Skeletal muscle satellite cell (primary cell): Measurements from ENCODE around the gene PACSIN3.

Experiments
- H3K27me3 ChIP-seq: 2 replicates; pipeline ENCODE4 v1.7.0; 2013; ENCODE audit warnings: low read length; ENCODE audit not compliant: control insufficient read depth, insufficient read depth
- H3K36me3 ChIP-seq: 2 replicates; pipeline ENCODE4 v1.7.0; 2013; ENCODE audit warnings: mild to moderate bottlenecking, control low read depth, low read length; ENCODE audit not compliant: insufficient read depth
- H3K4me1 ChIP-seq: 2 replicates; pipeline ENCODE4 v1.7.0; 2013; ENCODE audit warnings: low read length; ENCODE audit not compliant: control insufficient read depth, insufficient read depth
- H3K4me2 ChIP-seq: 2 replicates; pipeline ENCODE4 v1.7.0; 2013; ENCODE audit warnings: mild to moderate bottlenecking, low read length
- H3K4me3 ChIP-seq: 2 replicates; pipeline ENCODE4 v1.7.0; 2013; ENCODE audit warnings: low read length
- H3K9ac ChIP-seq: 2 replicates; pipeline ENCODE4 v1.7.0; 2013; ENCODE audit warnings: mild to moderate bottlenecking, low read depth, low read length, moderate library complexity
- H3K9me3 ChIP-seq: replicated peaks from 2 replicates; pipeline ENCODE4 v1.7.0; 2013; ENCODE audit warnings: mild to moderate bottlenecking, control low read depth, low read length

The PACSIN3 gene

GRCh38 chr11:47171061-47171838 lies 15.0 kb downstream of the PACSIN3 start:
- Histone ChIP-seq H3K27me3 (no peaks in the 10 kb centered on the region), H3K4me1 (peaks cover 8% of the 10 kb centered on the region), H3K9me3 (no peaks in the 10 kb centered on the region), H3K4me2 (no peak overlapping the region), H3K4me3 (no peak overlapping the region), H3K9ac (no peak overlapping the region), H3K36me3 (peaks cover 70% of the 10 kb centered on the region)

DNA sequence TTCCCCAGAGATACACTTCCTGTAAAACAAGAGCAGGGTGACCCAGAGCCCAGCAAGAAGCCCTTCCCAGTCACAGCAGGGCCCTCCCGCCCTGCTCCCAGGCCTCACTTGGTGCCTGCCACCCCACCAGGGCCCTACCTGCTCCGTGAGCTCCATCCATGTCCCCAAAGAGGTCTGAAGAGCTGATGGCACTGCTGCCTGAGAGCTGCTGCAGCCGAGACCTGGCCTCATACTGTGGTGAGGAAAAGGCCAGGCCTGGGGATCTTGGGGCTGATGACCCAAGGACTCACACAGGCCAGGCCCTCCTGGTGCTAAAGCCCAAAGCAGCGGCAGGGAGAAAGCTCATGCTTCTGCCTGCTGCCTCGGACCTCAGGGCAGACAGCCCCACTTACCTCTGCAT lies 19.9 kb downstream of the PACSIN3 start:
- Histone ChIP-seq H3K27me3 (no peaks in the 10 kb centered on the region), H3K4me2 (no peak overlapping the region), H3K36me3 (peaks cover 75% of the 10 kb centered on the region), H3K9me3 (no peaks in the 10 kb centered on the region), H3K4me1 (peaks cover 7% of the 10 kb centered on the region), H3K4me3 (no peak overlapping the region), H3K9ac (no peak overlapping the region)

- Histone ChIP-seq H3K4me3 (no peak overlapping the region), H3K4me1 (peaks cover 7% of the 10 kb centered on the region), H3K27me3 (no peaks in the 10 kb centered on the region), H3K36me3 (peaks cover 65% of the 10 kb centered on the region), H3K9ac (no peak overlapping the region), H3K9me3 (no peaks in the 10 kb centered on the region), H3K4me2 (no peak overlapping the region)
Measured at GRCh38 chr11:47165253-47165840, 20.9 kb downstream of the PACSIN3 start.

- Histone ChIP-seq H3K4me1 (peaks cover 7% of the 10 kb centered on the region), H3K4me3 (no peak overlapping the region), H3K27me3 (no peaks in the 10 kb centered on the region), H3K4me2 (no peak overlapping the region), H3K9ac (no peak overlapping the region), H3K9me3 (no peaks in the 10 kb centered on the region), H3K36me3 (peaks cover 57% of the 10 kb centered on the region)
Measured at GRCh38 chr11:47164321-47164720, 21.9 kb downstream of the PACSIN3 start.

DNA sequence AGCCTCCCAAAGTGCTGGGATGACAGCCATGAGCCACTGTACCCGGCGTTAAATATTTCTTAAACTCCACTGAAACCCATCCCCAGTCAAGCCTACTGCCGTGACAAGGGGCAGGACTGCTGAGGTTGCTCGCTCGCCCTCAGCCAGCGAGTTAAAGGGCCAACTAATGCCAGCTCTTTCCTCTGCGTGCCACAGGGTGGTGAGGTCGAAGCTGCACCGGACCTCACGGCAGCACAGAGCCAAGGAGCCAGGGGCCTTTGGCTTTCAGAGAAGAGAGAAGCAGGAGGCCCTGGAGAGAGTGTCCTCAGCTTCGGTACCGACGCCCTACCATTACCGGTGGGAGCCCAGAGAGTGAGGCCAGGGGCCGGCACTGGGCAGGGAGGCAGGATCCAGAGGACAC lies 22.3 kb downstream of the PACSIN3 start:
- no peaks in the 10 kb centered on the region for H3K27me3 ChIP-seq
- H3K4me2 ChIP-seq, result no peak overlapping the region
- no peak overlapping the region for H3K9ac ChIP-seq
- peaks cover 7% of the 10 kb centered on the region for H3K4me1 ChIP-seq
- H3K4me3 ChIP-seq, result no peak overlapping the region
- H3K36me3 ChIP-seq, result peaks cover 55% of the 10 kb centered on the region
- H3K9me3 ChIP-seq, result no peaks in the 10 kb centered on the region

DNA sequence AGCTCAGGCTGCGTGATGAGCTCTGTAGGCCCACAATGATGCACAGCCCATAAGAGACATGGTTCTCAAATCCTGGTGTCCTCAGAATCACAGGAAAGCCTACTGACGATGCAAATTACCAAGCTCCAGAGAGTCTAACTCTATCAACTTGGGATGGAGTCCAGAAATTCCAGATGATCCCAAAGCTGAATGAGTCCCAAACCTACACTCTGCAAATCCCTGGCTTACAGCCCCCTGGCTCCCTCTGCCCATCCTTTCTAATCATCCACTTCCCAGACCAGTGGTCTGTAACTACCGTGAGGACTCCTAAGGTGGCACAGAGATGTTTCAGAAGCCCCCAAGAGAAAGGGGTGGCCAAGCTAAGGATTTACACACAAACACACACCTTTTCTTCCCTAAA lies 23.0 kb downstream of the PACSIN3 start:
- Histone ChIP-seq H3K4me3 (no peak overlapping the region), H3K9ac (no peak overlapping the region), H3K36me3 (peaks cover 52% of the 10 kb centered on the region), H3K27me3 (no peaks in the 10 kb centered on the region), H3K4me2 (no peak overlapping the region), H3K9me3 (no peaks in the 10 kb centered on the region), H3K4me1 (peaks cover 7% of the 10 kb centered on the region)

DNA sequence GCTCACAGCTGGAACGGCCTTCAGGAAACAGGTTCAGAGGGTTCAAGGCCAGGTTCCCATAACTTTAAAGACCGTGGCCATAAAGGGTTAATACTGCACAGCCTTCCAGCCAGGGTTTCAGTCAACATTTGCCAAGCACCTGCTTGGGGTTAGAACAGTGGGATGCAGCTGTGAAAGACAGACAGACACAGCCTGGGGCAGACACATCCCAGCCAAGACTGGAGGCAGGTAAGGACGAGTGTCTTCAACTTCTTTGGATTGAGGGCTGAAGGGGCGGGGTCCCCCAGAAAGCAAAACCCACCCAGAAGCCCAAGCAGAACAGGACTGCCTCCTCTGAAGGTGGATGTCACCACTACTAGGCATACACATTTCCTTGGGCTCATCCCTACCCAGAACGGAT lies 23.8 kb downstream of the PACSIN3 start:
- Histone ChIP-seq H3K36me3 (peaks cover 44% of the 10 kb centered on the region), H3K9me3 (no peaks in the 10 kb centered on the region), H3K4me2 (no peak overlapping the region), H3K4me3 (no peak overlapping the region), H3K4me1 (peaks cover 7% of the 10 kb centered on the region), H3K9ac (no peak overlapping the region), H3K27me3 (no peaks in the 10 kb centered on the region)

DNA sequence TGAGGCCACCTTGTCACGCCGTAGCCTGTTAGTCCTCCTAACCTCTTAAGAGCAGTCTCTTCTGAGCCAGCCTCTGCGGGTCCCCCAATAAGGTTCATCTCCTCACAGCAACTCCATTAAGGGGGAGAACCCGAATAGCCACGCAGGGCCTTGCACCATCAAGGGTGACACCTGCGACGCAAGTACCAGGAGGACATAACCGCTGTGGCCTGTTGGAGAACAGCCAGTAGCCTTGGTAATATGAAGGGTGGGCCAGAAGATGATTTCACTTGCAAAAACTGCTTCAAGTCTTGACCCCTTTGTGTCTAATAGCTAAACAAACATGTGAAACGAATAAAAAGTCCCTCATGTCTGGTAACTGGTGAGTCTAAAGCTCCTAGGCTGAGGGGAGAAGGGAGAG lies 24.3 kb downstream of the PACSIN3 start:
- Histone ChIP-seq H3K9me3 (no peaks in the 10 kb centered on the region), H3K27me3 (no peaks in the 10 kb centered on the region), H3K4me1 (peaks cover 7% of the 10 kb centered on the region), H3K36me3 (peaks cover 39% of the 10 kb centered on the region), H3K4me2 (no peak overlapping the region), H3K4me3 (no peak overlapping the region), H3K9ac (no peak overlapping the region)

DNA sequence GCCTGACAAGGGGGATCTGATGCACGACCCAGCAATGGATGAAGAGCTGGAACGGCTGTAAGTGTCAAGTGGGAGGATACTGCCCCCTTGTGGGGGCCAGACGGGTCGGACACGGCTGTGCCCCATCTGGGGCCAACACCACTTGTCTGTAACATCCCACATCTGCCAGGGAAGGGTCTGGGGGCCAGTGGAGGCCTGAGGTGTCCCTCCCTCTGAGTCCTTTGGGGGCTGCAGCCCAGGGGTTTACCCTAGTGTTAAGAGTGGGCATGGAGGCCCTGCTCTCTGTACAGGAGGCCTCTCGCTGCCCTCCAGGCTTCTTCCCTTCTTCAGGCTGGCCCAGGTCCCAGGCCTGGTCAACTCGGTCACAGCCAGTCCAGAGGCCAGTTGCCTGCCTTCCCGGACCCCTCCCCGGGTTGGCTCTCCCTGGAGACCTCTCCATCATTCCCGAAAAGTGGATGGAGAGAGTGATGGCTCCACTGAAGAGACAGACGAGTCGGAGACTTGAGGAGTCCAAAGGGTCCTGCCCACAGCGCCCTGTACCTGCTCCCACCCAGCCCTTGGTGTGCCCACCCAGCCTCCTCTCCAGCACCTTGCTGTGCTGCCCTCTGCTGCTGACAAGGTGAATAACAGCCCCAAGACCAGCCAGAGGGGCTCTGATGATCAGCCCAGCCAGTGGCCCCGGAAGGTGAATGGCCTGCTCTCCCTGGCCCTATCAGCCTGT lies 24.9 kb downstream of the PACSIN3 start:
- peaks cover 7% of the 10 kb centered on the region for H3K4me1 ChIP-seq
- peaks cover 33% of the 10 kb centered on the region for H3K36me3 ChIP-seq
- no peak overlapping the region for H3K4me3 ChIP-seq
- H3K4me2 ChIP-seq, result no peak overlapping the region
- H3K27me3 ChIP-seq, result no peaks in the 10 kb centered on the region
- H3K9ac ChIP-seq, result no peak overlapping the region
- no peaks in the 10 kb centered on the region for H3K9me3 ChIP-seq

- Histone ChIP-seq H3K4me2 (no peak overlapping the region), H3K4me1 (peaks cover 7% of the 10 kb centered on the region), H3K4me3 (no peak overlapping the region), H3K27me3 (no peaks in the 10 kb centered on the region), H3K36me3 (peaks cover 30% of the 10 kb centered on the region), H3K9me3 (no peaks in the 10 kb centered on the region), H3K9ac (no peak overlapping the region)
Measured at GRCh38 chr11:47160753-47161133, 25.5 kb downstream of the PACSIN3 start.

- Histone ChIP-seq H3K27me3 (no peaks in the 10 kb centered on the region), H3K9ac (no peak overlapping the region), H3K9me3 (no peaks in the 10 kb centered on the region), H3K4me2 (no peak overlapping the region), H3K4me1 (peaks cover 13% of the 10 kb centered on the region), H3K36me3 (peaks cover 11% of the 10 kb centered on the region), H3K4me3 (no peak overlapping the region)
Measured at GRCh38 chr11:47158242-47158641, 28.0 kb downstream of the PACSIN3 start.
